ENCODE results near the gene RPS6KL1. TPM values are rescaled to one million over a fixed set of nuclear protein-coding genes. Genes with fewer than 3 reads are reported as not detected.
A peak's percentile ranks its signal among the peaks of the same experiment; 100 is the strongest.

RPS6KL1 gene
- total and polyA plus RNA-seq, 4 donors = 3.3 to 17.3 (median 13.2) TPM

- peak overlapping the region; percentile 14 to 71 for H3K27ac ChIP-seq (ENCODE audit: low read depth in 1 of 2, low read length in 2 of 2)
- ATAC-seq (ENCODE audit: low FRiP score) (peak; percentile 72), DNase-seq (peak; percentile 58 to 84)
- H3K27me3 ChIP-seq (ENCODE audit: control insufficient read depth in 1 of 2, insufficient read depth in 2 of 2, low read length in 1 of 2) = no peaks in the 10 kb centered on the region
- H3K36me3 ChIP-seq (ENCODE audit: control insufficient read depth in 1 of 2, insufficient read depth in 2 of 2, low read length in 1 of 2) = no peaks in the 10 kb centered on the region
- no peaks in the 10 kb centered on the region for H3K9me3 ChIP-seq (ENCODE audit: control insufficient read depth, low read length)
- intact Hi-C loops (cut with DNase I) = no loop called here
- H3K4me3 ChIP-seq (ENCODE audit: low read length in 2 of 2) = peak overlapping the region; percentile 89 to 98
- 0 to 1% methylated on average over 49 of the region's 49 CpGs for WGBS, 2 donors
- peaks cover 0 to 9% of the 10 kb centered on the region in 2 donors for H3K4me1 ChIP-seq (ENCODE audit: control insufficient read depth in 1 of 2, insufficient read depth in 2 of 2, low read length in 2 of 2)
Observed at GRCh38 chr14:74882103-74882920, 40.7 kb downstream of the RPS6KL1 start.

- ATAC-seq (ENCODE audit: low FRiP score) (peak; percentile 98), DNase-seq (peak; percentile 91 to 96)
- intact Hi-C loops (cut with DNase I) = no loop called here
- WGBS, 2 donors = 0% methylated on average over 41 to 53 of the region's 53 CpGs
- Histone ChIP-seq H3K9me3 (ENCODE audit: control insufficient read depth, low read length) (no peaks in the 10 kb centered on the region), H3K36me3 (ENCODE audit: control insufficient read depth in 1 of 2, insufficient read depth in 2 of 2, low read length in 1 of 2) (no peaks in the 10 kb centered on the region), H3K27me3 (ENCODE audit: control insufficient read depth in 1 of 2, insufficient read depth in 2 of 2, low read length in 1 of 2) (no peaks in the 10 kb centered on the region), H3K4me1 (ENCODE audit: control insufficient read depth in 1 of 2, insufficient read depth in 2 of 2, low read length in 2 of 2) (peaks cover 0 to 9% of the 10 kb centered on the region in 2 donors), H3K27ac (ENCODE audit: low read depth in 1 of 2, low read length in 2 of 2) (peak within 1 kb of the TSS; percentile 14 to 71), H3K4me3 (ENCODE audit: low read length in 2 of 2) (peak within 1 kb of the TSS; percentile 89 to 98)
Observed at GRCh38 chr14:74881431-74882102, 41.5 kb downstream of the RPS6KL1 start, which contains the start of gene DLST. Gene DLST, plus strand, starts transcription at chr14:74881916. Its CDS starts 38 bp downstream, at chr14:74881954.

DNA sequence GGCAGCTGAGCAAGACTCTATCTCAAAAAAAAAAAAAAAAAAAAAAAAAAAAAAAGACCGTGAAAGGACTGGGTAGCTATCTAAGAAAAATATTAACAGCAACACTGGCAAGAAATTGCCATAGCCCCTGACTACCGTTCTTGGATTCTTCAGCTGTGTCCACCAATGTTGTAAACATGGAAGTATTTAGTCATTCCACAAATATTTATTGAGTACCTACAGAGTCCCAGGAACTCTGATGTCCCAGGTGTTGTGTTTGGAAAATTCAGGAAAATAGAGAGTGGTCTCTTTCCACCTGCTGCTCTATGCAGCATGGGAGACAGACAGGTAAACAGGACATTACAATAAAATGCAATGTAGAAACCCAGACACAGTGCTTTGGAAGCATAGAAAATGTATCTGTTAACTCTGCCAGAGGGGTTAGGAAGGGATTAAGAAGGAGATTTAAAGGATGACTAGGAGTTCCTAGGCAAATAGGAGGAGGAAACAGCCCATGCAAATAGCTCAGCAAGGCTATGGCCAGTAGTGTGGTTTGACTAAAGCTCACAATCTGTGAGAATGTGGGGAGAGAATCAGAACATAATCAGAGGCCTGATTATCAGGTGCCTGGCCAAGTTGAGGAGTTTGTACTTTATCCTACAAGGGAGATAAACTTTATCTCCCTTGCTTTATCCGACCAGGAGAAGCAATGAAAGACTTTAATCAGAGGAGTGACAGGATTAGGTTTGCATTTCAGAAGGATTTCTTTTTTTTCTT is 43.5 kb downstream of the RPS6KL1 start:
- H3K27me3 ChIP-seq (ENCODE audit: control insufficient read depth in 1 of 2, insufficient read depth in 2 of 2, low read length in 1 of 2) = no peaks in the 10 kb centered on the region
- H3K27ac ChIP-seq (ENCODE audit: low read depth in 1 of 2, low read length in 2 of 2) = no peak overlapping the region
- no peak for ATAC-seq (ENCODE audit: low FRiP score)
- H3K4me1 ChIP-seq (ENCODE audit: control insufficient read depth in 1 of 2, insufficient read depth in 2 of 2, low read length in 2 of 2) = peaks cover 0 to 9% of the 10 kb centered on the region in 2 donors
- WGBS, 2 donors = 43% methylated on average over 3 of the region's 3 CpGs
- H3K4me3 ChIP-seq (ENCODE audit: low read length in 2 of 2) = no peak overlapping the region
- intact Hi-C loops (cut with DNase I) = no loop called here
- no peaks in the 10 kb centered on the region for H3K36me3 ChIP-seq (ENCODE audit: control insufficient read depth in 1 of 2, insufficient read depth in 2 of 2, low read length in 1 of 2)
- no peak for DNase-seq
- H3K9me3 ChIP-seq (ENCODE audit: control insufficient read depth, low read length) = no peaks in the 10 kb centered on the region

- no peaks in the 10 kb centered on the region for H3K9me3 ChIP-seq (ENCODE audit: control insufficient read depth, low read length)
- intact Hi-C loops (cut with DNase I) = no loop called here
- ATAC-seq (ENCODE audit: low FRiP score) (no peak), DNase-seq (no peak)
- no peaks in the 10 kb centered on the region for H3K36me3 ChIP-seq (ENCODE audit: control insufficient read depth in 1 of 2, insufficient read depth in 2 of 2, low read length in 1 of 2)
- WGBS, 2 donors = 65 to 72% methylated on average over 12 to 13 of the region's 13 CpGs
- H3K4me3 ChIP-seq (ENCODE audit: low read length in 2 of 2) = no peak within 1 kb of the TSS
- H3K27me3 ChIP-seq (ENCODE audit: control insufficient read depth in 1 of 2, insufficient read depth in 2 of 2, low read length in 1 of 2) = no peaks in the 10 kb centered on the region
- H3K4me1 ChIP-seq (ENCODE audit: control insufficient read depth in 1 of 2, insufficient read depth in 2 of 2, low read length in 2 of 2) = no peaks in the 10 kb centered on the region
- no peak within 1 kb of the TSS for H3K27ac ChIP-seq (ENCODE audit: low read depth in 1 of 2, low read length in 2 of 2)
Observed at GRCh38 chr14:74875941-74876913, 46.8 kb downstream of the RPS6KL1 start, which contains the start of gene PROX2. Gene PROX2, minus strand, starts transcription at chr14:74876145. Its CDS starts 12,311 bp downstream, at chr14:74863834.

DNA sequence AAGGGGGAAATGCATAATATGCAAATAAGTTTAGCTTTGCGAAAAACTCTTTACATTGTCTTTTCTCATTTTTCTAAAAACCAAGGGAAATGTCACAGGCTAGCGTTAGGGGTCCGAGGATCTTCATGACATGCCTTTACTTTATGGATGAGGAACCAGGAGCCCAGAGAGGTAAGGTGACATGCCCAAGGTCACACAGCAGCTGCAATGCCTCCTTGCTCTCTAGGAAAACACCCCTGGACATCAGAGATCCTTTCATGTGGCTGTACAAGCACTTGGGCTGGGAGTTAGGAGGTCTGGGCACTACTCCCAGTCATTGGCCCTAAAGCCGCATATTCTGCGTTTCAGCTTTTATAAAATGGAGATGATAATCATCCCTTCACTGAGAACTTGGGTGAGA is 47.9 kb downstream of the RPS6KL1 start:
- H3K27ac ChIP-seq (ENCODE audit: low read depth in 1 of 2, low read length in 2 of 2) = no peak overlapping the region
- WGBS, 2 donors = 89 to 95% methylated on average over 5 of the region's 5 CpGs
- H3K9me3 ChIP-seq (ENCODE audit: control insufficient read depth, low read length) = no peaks in the 10 kb centered on the region
- no peaks in the 10 kb centered on the region for H3K27me3 ChIP-seq (ENCODE audit: control insufficient read depth in 1 of 2, insufficient read depth in 2 of 2, low read length in 1 of 2)
- DNase-seq (no peak), ATAC-seq (ENCODE audit: low FRiP score) (no peak)
- H3K4me1 ChIP-seq (ENCODE audit: control insufficient read depth in 1 of 2, insufficient read depth in 2 of 2, low read length in 2 of 2) = no peaks in the 10 kb centered on the region
- no peaks in the 10 kb centered on the region for H3K36me3 ChIP-seq (ENCODE audit: control insufficient read depth in 1 of 2, insufficient read depth in 2 of 2, low read length in 1 of 2)
- no peak overlapping the region for H3K4me3 ChIP-seq (ENCODE audit: low read length in 2 of 2)
- intact Hi-C loops (cut with DNase I) = no loop called here

- no peaks in the 10 kb centered on the region for H3K36me3 ChIP-seq (ENCODE audit: control insufficient read depth in 1 of 2, insufficient read depth in 2 of 2, low read length in 1 of 2)
- no peak overlapping the region for H3K27ac ChIP-seq (ENCODE audit: low read depth in 1 of 2, low read length in 2 of 2)
- H3K9me3 ChIP-seq (ENCODE audit: control insufficient read depth, low read length) = no peaks in the 10 kb centered on the region
- H3K4me3 ChIP-seq (ENCODE audit: low read length in 2 of 2) = no peak overlapping the region
- ATAC-seq (ENCODE audit: low FRiP score) (no peak), DNase-seq (no peak)
- H3K4me1 ChIP-seq (ENCODE audit: control insufficient read depth in 1 of 2, insufficient read depth in 2 of 2, low read length in 2 of 2) = peaks cover 0 to 4% of the 10 kb centered on the region in 2 donors
- H3K27me3 ChIP-seq (ENCODE audit: control insufficient read depth in 1 of 2, insufficient read depth in 2 of 2, low read length in 1 of 2) = no peaks in the 10 kb centered on the region
- intact Hi-C loops (cut with DNase I) = no loop called here
- 91 to 95% methylated on average over 4 of the region's 4 CpGs for WGBS, 2 donors
Observed at GRCh38 chr14:74871819-74872218, 51.2 kb downstream of the RPS6KL1 start.

DNA sequence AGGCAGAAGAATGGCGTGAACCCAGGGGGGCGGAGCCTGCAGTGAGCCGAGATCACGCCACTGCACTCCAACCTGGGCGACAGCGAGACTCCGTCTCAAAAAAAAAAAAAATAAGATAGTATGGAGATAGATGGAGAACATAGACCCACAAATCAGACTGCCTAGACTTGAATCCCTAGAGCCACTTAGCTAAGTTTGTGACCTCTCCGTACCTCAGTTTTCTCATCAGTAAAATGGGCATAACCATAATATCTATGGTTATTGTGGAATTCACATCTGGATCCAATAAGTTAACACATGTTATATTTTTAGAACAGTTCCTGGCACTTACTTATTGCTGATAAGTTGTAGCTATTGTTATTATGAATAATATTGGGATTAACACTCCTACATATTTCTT is 54.3 kb downstream of the RPS6KL1 start:
- no peak overlapping the region for H3K4me3 ChIP-seq (ENCODE audit: low read length in 2 of 2)
- no peaks in the 10 kb centered on the region for H3K27me3 ChIP-seq (ENCODE audit: control insufficient read depth in 1 of 2, insufficient read depth in 2 of 2, low read length in 1 of 2)
- no peak overlapping the region for H3K27ac ChIP-seq (ENCODE audit: low read depth in 1 of 2, low read length in 2 of 2)
- intact Hi-C loops (cut with DNase I) = no loop called here
- H3K4me1 ChIP-seq (ENCODE audit: control insufficient read depth in 1 of 2, insufficient read depth in 2 of 2, low read length in 2 of 2) = peaks cover 0 to 4% of the 10 kb centered on the region in 2 donors
- H3K9me3 ChIP-seq (ENCODE audit: control insufficient read depth, low read length) = no peaks in the 10 kb centered on the region
- ATAC-seq (ENCODE audit: low FRiP score) = no peak
- H3K36me3 ChIP-seq (ENCODE audit: control insufficient read depth in 1 of 2, insufficient read depth in 2 of 2, low read length in 1 of 2) = no peaks in the 10 kb centered on the region
- WGBS, 2 donors = 91 to 93% methylated on average over 8 of the region's 8 CpGs
- DNase-seq = no peak

GRCh38 chr14:74867673-74868072 is 55.4 kb downstream of the RPS6KL1 start:
- ATAC-seq (ENCODE audit: low FRiP score) = peak; percentile 44
- peak in 1 of 2 donors; percentile 70 for DNase-seq
- intact Hi-C loops (cut with DNase I) = no loop called here
- Histone ChIP-seq H3K27me3 (ENCODE audit: control insufficient read depth in 1 of 2, insufficient read depth in 2 of 2, low read length in 1 of 2) (no peaks in the 10 kb centered on the region), H3K36me3 (ENCODE audit: control insufficient read depth in 1 of 2, insufficient read depth in 2 of 2, low read length in 1 of 2) (no peaks in the 10 kb centered on the region), H3K4me1 (ENCODE audit: control insufficient read depth in 1 of 2, insufficient read depth in 2 of 2, low read length in 2 of 2) (peaks cover 0 to 4% of the 10 kb centered on the region in 2 donors), H3K4me3 (ENCODE audit: low read length in 2 of 2) (no peak overlapping the region), H3K9me3 (ENCODE audit: control insufficient read depth, low read length) (no peaks in the 10 kb centered on the region), H3K27ac (ENCODE audit: low read depth in 1 of 2, low read length in 2 of 2) (no peak overlapping the region)
- WGBS, 2 donors = 19% methylated on average over 5 of the region's 5 CpGs

Data from aorta (tissue), 5 donors.